DMS 273 (cell line): ENCODE data around the gene PRAME.
A peak's percentile ranks its signal among the peaks of the same experiment; 100 is the strongest.
"Not testable (repeated sequence)": the region's sequence is repeated elsewhere in the genome, so short reads cannot be mapped to it uniquely, and the experiment has no call there.

Source experiments
- DNase-seq: peaks from one replicate; lab custom pipeline; 2025; ENCODE audit not compliant: unreplicated experiment; lab: John Stamatoyannopoulos, UW

Gene PRAME

GRCh38 chr22:22558972-22559603, at the start of gene PRAME:
TSS of gene PRAME (minus strand) at chr22:22559265. CDS start at chr22:22556832, 2,433 bp downstream.
- peak; percentile 90 for DNase-seq

GRCh38 chr22:22608022-22608421, 49.0 kb upstream of the PRAME start:
- not testable (repeated sequence) for DNase-seq

GRCh38 chr22:22605074-22605404, 46.0 kb upstream of the PRAME start:
- no peak for DNase-seq

- no peak for DNase-seq
Observed at GRCh38 chr22:22604326-22605073, 45.4 kb upstream of the PRAME start.

GRCh38 chr22:22603470-22603947, 44.4 kb upstream of the PRAME start:
- DNase-seq = no peak

GRCh38 chr22:22600531-22601261, 41.6 kb upstream of the PRAME start:
- no peak for DNase-seq

- DNase-seq = no peak
Observed at GRCh38 chr22:22599248-22599647, 40.2 kb upstream of the PRAME start.

- DNase-seq = no peak
Observed at GRCh38 chr22:22598144-22598543, 39.1 kb upstream of the PRAME start.

GRCh38 chr22:22595001-22595835, 36.2 kb upstream of the PRAME start:
- no peak for DNase-seq

GRCh38 chr22:22593964-22594656, 35.0 kb upstream of the PRAME start:
- DNase-seq = peak; percentile 60

GRCh38 chr22:22593250-22593649, 34.2 kb upstream of the PRAME start:
- DNase-seq = no peak

GRCh38 chr22:22591348-22592299, 32.6 kb upstream of the PRAME start:
- no peak for DNase-seq

- no peak for DNase-seq
Observed at GRCh38 chr22:22590136-22590891, 31.2 kb upstream of the PRAME start.

- DNase-seq = no peak
Observed at GRCh38 chr22:22588485-22589164, 29.6 kb upstream of the PRAME start.

- DNase-seq = no peak
Observed at GRCh38 chr22:22587577-22588188, 28.6 kb upstream of the PRAME start.

- no peak for DNase-seq
Observed at GRCh38 chr22:22584722-22585121, 25.7 kb upstream of the PRAME start.

GRCh38 chr22:22583030-22583429, 24.0 kb upstream of the PRAME start:
- DNase-seq = no peak

GRCh38 chr22:22581524-22581923, 22.5 kb upstream of the PRAME start:
- DNase-seq = not testable (repeated sequence)
